IMR-90 (cell line): ENCODE data around the gene PKHD1. TPM values are rescaled to one million over a fixed set of nuclear protein-coding genes. Genes with fewer than 3 reads are reported as not detected.

Experiments used
- ATAC-seq: fragments of 200-7000 bp; cut with Tn5 transposase; 2 replicates; pipeline ENCODE4 v1.9.1; 2020; ENCODE audit warnings: low read depth, mild to moderate bottlenecking, moderate library complexity
- BruUV-seq: library from RNA; stranded (reverse); fragments of 400-500 nt; replicated peaks from 2 replicates; lab custom pipeline; 2021; lab: Mats Ljungman, UMichigan
- CTCF ChIA-PET: fragments of 300-600 bp; formaldehyde crosslinking; extraction: SDS; loops from one replicate; lab custom pipeline; 2021; ENCODE audit warnings: antibody characterized with exemption; lab: Yijun Ruan, JAX
- POLR2A ChIA-PET: fragments of 300-600 bp; sonication (Branson Sonifier 250); formaldehyde crosslinking; loops from one replicate; lab custom pipeline; 2022; ENCODE audit warnings: antibody characterized with exemption; ENCODE audit not compliant: unreplicated experiment; lab: Charles Lee
- DNase-seq: peaks from one replicate; pipeline ENCODE4 v3.0.0; 2013
- H2AFZ ChIP-seq: replicated peaks from 2 replicates; pipeline ENCODE3; 2013; ENCODE audit warnings: low read length, mild to moderate bottlenecking; ENCODE audit not compliant: poor library complexity
- H2AK5ac ChIP-seq: 2 replicates; pipeline ENCODE4 v1.6.1; 2013; ENCODE audit warnings: low read depth, low read length, inconsistent platforms
- H2AK9ac ChIP-seq: replicated peaks from 2 replicates; pipeline ENCODE3; 2013; ENCODE audit warnings: mild to moderate bottlenecking, low read depth, low read length, moderate library complexity; ENCODE audit not compliant: poor library complexity
- H2BK120ac ChIP-seq: 2 replicates; pipeline ENCODE4 v1.6.1; 2013; ENCODE audit warnings: low read depth, low read length, inconsistent platforms
- H2BK15ac ChIP-seq: 3 replicates; pipeline ENCODE4 v1.6.1; 2013; ENCODE audit warnings: low read depth, low read length, inconsistent platforms
- H2BK20ac ChIP-seq: 2 replicates; pipeline ENCODE4 v1.6.1; 2013; ENCODE audit warnings: low read depth, mild to moderate bottlenecking, inconsistent platforms, low read length, moderate library complexity
- H2BK5ac ChIP-seq: 2 replicates; pipeline ENCODE4 v1.6.1; 2013; ENCODE audit warnings: mild to moderate bottlenecking, low read depth, low read length, inconsistent platforms; ENCODE audit not compliant: poor library complexity, severe bottlenecking
- H3K14ac ChIP-seq: replicated peaks from 2 replicates; pipeline ENCODE4 v1.6.1; 2013; ENCODE audit warnings: low read depth, low read length, inconsistent platforms
- H3K18ac ChIP-seq: 2 replicates; pipeline ENCODE4 v1.6.1; 2013; ENCODE audit warnings: low read depth, low read length, control low read depth
- H3K23ac ChIP-seq: 2 replicates; pipeline ENCODE4 v1.6.1; 2013; ENCODE audit warnings: low read depth, low read length, inconsistent platforms
- H3K27ac ChIP-seq: 2 replicates; pipeline ENCODE4 v1.5.1; 2013; ENCODE audit warnings: mild to moderate bottlenecking, control low read depth, low read length; ENCODE audit not compliant: insufficient read depth
- H3K27me3 ChIP-seq: 2 replicates; pipeline ENCODE4 v1.6.1; 2013; ENCODE audit warnings: low read length; ENCODE audit not compliant: control insufficient read depth, insufficient read depth
- H3K36me3 ChIP-seq: 2 replicates; pipeline ENCODE4 v1.6.1; 2013; ENCODE audit warnings: low read length, mixed read lengths; ENCODE audit not compliant: control insufficient read depth, insufficient read depth
- H3K4ac ChIP-seq: 2 replicates; pipeline ENCODE4 v1.6.1; 2013; ENCODE audit warnings: low read depth, low read length, inconsistent platforms
- H3K4me1 ChIP-seq: 2 replicates; pipeline ENCODE4 v1.6.1; 2013; ENCODE audit warnings: low read length, mixed read lengths; ENCODE audit not compliant: control insufficient read depth, insufficient read depth
- H3K4me2 ChIP-seq: 2 replicates; pipeline ENCODE4 v1.6.1; 2013; ENCODE audit warnings: low read depth, mild to moderate bottlenecking, control low read depth, low read length, moderate library complexity
- H3K4me3 ChIP-seq: 2 replicates; pipeline ENCODE4 v1.5.1; 2013; ENCODE audit warnings: low read depth, mild to moderate bottlenecking, control low read depth, low read length, moderate library complexity; ENCODE audit not compliant: insufficient read depth
- H3K56ac ChIP-seq: 2 replicates; pipeline ENCODE4 v1.6.1; 2013; ENCODE audit warnings: low read length, inconsistent platforms; ENCODE audit not compliant: insufficient read depth; ENCODE audit errors: extremely low read depth
- H3K79me1 ChIP-seq, 2 experiments: 2 replicates each; pipeline ENCODE4 v1.6.1; 2013; ENCODE audit warnings: low read length in 2 of 2, inconsistent platforms in 1 of 2, low read depth in 1 of 2
- H3K9ac ChIP-seq: 2 replicates; pipeline ENCODE4 v1.6.1; 2013; ENCODE audit warnings: low read depth, low read length, control low read depth
- H3K9me1 ChIP-seq: 2 replicates; pipeline ENCODE4 v1.6.1; 2013; ENCODE audit warnings: low read length, inconsistent platforms; ENCODE audit not compliant: insufficient read depth
- H3K9me3 ChIP-seq: 2 replicates; pipeline ENCODE4 v1.6.1; 2013; ENCODE audit warnings: low read length; ENCODE audit not compliant: control insufficient read depth, insufficient read depth
- H4K20me1 ChIP-seq: 2 replicates; pipeline ENCODE4 v1.6.1; 2013; ENCODE audit warnings: low read length, inconsistent platforms; ENCODE audit not compliant: insufficient read depth
- H4K5ac ChIP-seq: 2 replicates; pipeline ENCODE4 v1.6.1; 2013; ENCODE audit warnings: mild to moderate bottlenecking, low read depth, low read length, control low read depth
- H4K8ac ChIP-seq, 2 experiments: 2 replicates each; pipeline ENCODE4 v1.6.1; 2013; ENCODE audit warnings: low read depth in 2 of 2, low read length in 2 of 2, control low read depth in 1 of 2, inconsistent platforms in 1 of 2
- H4K91ac ChIP-seq: 2 replicates; pipeline ENCODE4 v1.6.1; 2013; ENCODE audit warnings: low read depth, low read length, inconsistent platforms; ENCODE audit not compliant: insufficient read depth
- BHLHE40 ChIP-seq: fragments of 150-350 bp; IDR thresholded peaks from 2 replicates; pipeline ENCODE4 v1.6.1; 2016; ENCODE audit warnings: mild to moderate bottlenecking, low read depth, low read length
- CEBPB ChIP-seq: IDR thresholded peaks from 2 replicates; pipeline ENCODE4 v1.6.1; 2012; ENCODE audit warnings: low read depth, low read length, improper control_type of control experiment
- CHD1 ChIP-seq: IDR thresholded peaks from 2 replicates; pipeline ENCODE4 v1.6.1; 2012; ENCODE audit warnings: low read depth, low read length, improper control_type of control experiment
- CTCF ChIP-seq: conservative IDR thresholded peaks from 2 replicates; pipeline ENCODE4 v1.5.1; 2012; ENCODE audit warnings: mild to moderate bottlenecking, low read depth, low read length, improper control_type of control experiment
- ELK1 ChIP-seq: fragments of 150-350 bp; IDR thresholded peaks from 2 replicates; pipeline ENCODE4 v1.6.1; 2016; ENCODE audit warnings: low read depth, mild to moderate bottlenecking, low read length, moderate library complexity, borderline replicate concordance
- FOS ChIP-seq: fragments of 150-350 bp; IDR thresholded peaks from 2 replicates; pipeline ENCODE4 v1.6.1; 2016; ENCODE audit warnings: low read depth, low read length
- MAFK ChIP-seq: IDR thresholded peaks from 2 replicates; pipeline ENCODE4 v1.6.1; 2012; ENCODE audit warnings: low read depth, low read length, improper control_type of control experiment
- MAZ ChIP-seq: IDR thresholded peaks from 2 replicates; pipeline ENCODE4 v1.6.1; 2012; ENCODE audit warnings: low read depth, mild to moderate bottlenecking, low read length, improper control_type of control experiment, moderate library complexity, borderline replicate concordance
- MXI1 ChIP-seq: IDR thresholded peaks from 2 replicates; pipeline ENCODE4 v1.6.1; 2012; ENCODE audit warnings: low read depth, mild to moderate bottlenecking, low read length, moderate library complexity, borderline replicate concordance
- NFE2L2 ChIP-seq: fragments of 150-350 bp; IDR thresholded peaks from 2 replicates; pipeline ENCODE4 v1.6.1; 2016; ENCODE audit warnings: low read depth, mild to moderate bottlenecking, low read length
- POLR2A ChIP-seq: IDR thresholded peaks from 2 replicates; pipeline ENCODE4 v1.6.1; 2012; ENCODE audit warnings: mild to moderate bottlenecking, low read depth, low read length
- RAD21 ChIP-seq: IDR thresholded peaks from 2 replicates; pipeline ENCODE4 v1.6.1; 2012; ENCODE audit warnings: low read length, improper control_type of control experiment
- RCOR1 ChIP-seq: IDR thresholded peaks from 2 replicates; pipeline ENCODE4 v1.6.1; 2012; ENCODE audit warnings: mild to moderate bottlenecking, low read length, improper control_type of control experiment; ENCODE audit not compliant: insufficient replicate concordance
- RFX5 ChIP-seq: IDR thresholded peaks from 2 replicates; pipeline ENCODE4 v1.8.0; 2012; ENCODE audit warnings: low read depth, mild to moderate bottlenecking, low read length, moderate library complexity
- SMC3 ChIP-seq: fragments of 150-350 bp; IDR thresholded peaks from 2 replicates; pipeline ENCODE4 v1.6.1; 2016; ENCODE audit warnings: low read depth, mild to moderate bottlenecking, antibody characterized with exemption, low read length, moderate library complexity
- USF2 ChIP-seq: fragments of 150-350 bp; IDR thresholded peaks from 2 replicates; pipeline ENCODE4 v1.6.1; 2017; ENCODE audit warnings: mild to moderate bottlenecking, antibody characterized with exemption, low read length, low read depth
- WGBS, 2 experiments: methylation state at CpG; one replicate each; pipeline versions ENCODE4 v1.1.5 to v1.1.7; 2013; ENCODE audit warnings: missing lambda C conversion rate in 2 of 2; ENCODE audit not compliant: insufficient read length in 1 of 2; ENCODE audit errors: extremely low coverage in 2 of 2; 5-methylcytosine and 5-hydroxymethylcytosine counted together
- dilution Hi-C: fragments of 300-500 bp; cut with HindIII; formaldehyde crosslinking; loops from one replicate; pipeline ENCODE4 v1.14.3; 2018; ENCODE audit warnings: low sequenced_read_pairs; ENCODE audit not compliant: unreplicated experiment
- in situ Hi-C: fragments of 300-500 bp; cut with MboI; formaldehyde crosslinking; loops from 3 replicates; pipeline ENCODE4 v1.14.3; 2019; ENCODE audit warnings: low sequenced_read_pairs, inconsistent platforms, mixed read lengths
- intact Hi-C: fragments of 100-400 bp; cut with micrococcal nuclease; formaldehyde crosslinking; loops from 2 replicates; pipeline ENCODE4 v1.10.0; 2022
- polyA plus RNA-seq, 3 experiments: library from polyadenylated mRNA; depleted of rRNA; stranded (reverse); fragments of >200 nt; gene quantifications; 2 replicates each; pipeline ENCODE4 v1.2.3, GENCODE V29; 2012; ENCODE audit warnings: low replicate concordance in 1 of 3
- total RNA-seq: library from RNA; depleted of rRNA; stranded (reverse); fragments of >200 nt; gene quantifications from 2 replicates; pipeline ENCODE4 v1.2.3, GENCODE V29; 2012

PKHD1 gene
- total and polyA plus RNA-seq, 2 of the 4 experiments (the other 2 are of a cell fraction), result not detected

- Histone ChIP-seq H3K56ac (no peak overlapping the region), H2AK9ac (no peak overlapping the region), H3K4me2 (no peak overlapping the region), H3K14ac (no peak overlapping the region), H3K9ac (no peak overlapping the region), H3K18ac (no peak overlapping the region), H4K20me1 (no peaks in the 10 kb centered on the region), H2BK5ac (no peak overlapping the region), H4K5ac (no peak overlapping the region), H2AFZ (no peak overlapping the region), H3K9me1 (no peaks in the 10 kb centered on the region), H3K27ac (no peak overlapping the region), H3K9me3 (no peaks in the 10 kb centered on the region; the same call in 1 of the 2 replicates), H4K91ac (no peak overlapping the region), H2BK20ac (no peak overlapping the region), H3K27me3 (no peaks in the 10 kb centered on the region), H3K79me1 (no peaks in the 10 kb centered on the region), H3K4me1 (no peaks in the 10 kb centered on the region), H2AK5ac (no peak overlapping the region), H2BK120ac (no peak overlapping the region), H3K4ac (no peak overlapping the region), H2BK15ac (no peak overlapping the region), H3K4me3 (no peak overlapping the region), H4K8ac (no peak overlapping the region), H3K23ac (no peak overlapping the region), H3K36me3 (no peaks in the 10 kb centered on the region)
- no peak for ATAC-seq
- TF ChIP-seq CTCF (no peak), ELK1 (no peak), BHLHE40 (no peak), USF2 (no peak), RFX5 (no peak), MXI1 (no peak), NFE2L2 (no peak), SMC3 (no peak), RCOR1 (no peak), CEBPB (no peak), FOS (no peak), MAZ (no peak), POLR2A (no peak), RAD21 (no peak), MAFK (no peak), CHD1 (no peak)
- ChIA-PET POLR2A (no interaction called here), CTCF (no interaction called here)
- in situ Hi-C loops (no loop called here), dilution Hi-C loops (no loop called here), intact Hi-C loops (no loop called here)
- no TSS peak for BruUV-seq
- no CpG with 5 or more reads among the region's 3 CpGs for WGBS, 2 experiments
- no peak for DNase-seq
These were observed 503.2 kb downstream of the PKHD1 start for GRCh38 chr6:51584163-51584562.
